HG02840 (cell line): ENCODE data around the gene RSL1D1.
"Not testable (repeated sequence)": the region's sequence is repeated elsewhere in the genome, so short reads cannot be mapped to it uniquely, and the experiment has no call there.

Source experiments
- ATAC-seq: cut with Tn5 transposase; IDR thresholded peaks from one replicate; pipeline ENCODE4 v1.9.1; 2021; ENCODE audit warnings: mild to moderate bottlenecking, moderate library complexity, moderate number of reproducible peaks; ENCODE audit not compliant: unreplicated experiment, low FRiP score

The RSL1D1 gene

GRCh38 chr16:11799509-11800381 lies 51.6 kb downstream of the RSL1D1 start:
- no peak for ATAC-seq

DNA sequence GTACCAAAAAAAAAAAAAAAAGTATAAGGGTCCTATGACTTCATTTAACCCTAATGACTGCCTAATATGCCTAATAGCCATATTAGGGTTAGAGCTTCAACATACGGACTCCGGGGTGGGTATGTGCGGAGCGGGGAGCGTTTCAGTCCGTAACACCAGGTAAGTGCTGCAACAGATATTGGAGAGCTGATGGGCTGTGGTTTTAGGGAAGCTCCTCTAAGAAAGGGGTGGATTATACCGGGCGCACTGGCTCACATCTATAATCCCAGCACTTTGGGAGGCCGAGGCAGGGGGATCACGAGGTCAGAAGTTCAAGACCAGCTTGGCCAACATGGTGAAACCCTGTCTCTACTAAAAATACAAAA lies 52.3 kb downstream of the RSL1D1 start:
- no peak for ATAC-seq

DNA sequence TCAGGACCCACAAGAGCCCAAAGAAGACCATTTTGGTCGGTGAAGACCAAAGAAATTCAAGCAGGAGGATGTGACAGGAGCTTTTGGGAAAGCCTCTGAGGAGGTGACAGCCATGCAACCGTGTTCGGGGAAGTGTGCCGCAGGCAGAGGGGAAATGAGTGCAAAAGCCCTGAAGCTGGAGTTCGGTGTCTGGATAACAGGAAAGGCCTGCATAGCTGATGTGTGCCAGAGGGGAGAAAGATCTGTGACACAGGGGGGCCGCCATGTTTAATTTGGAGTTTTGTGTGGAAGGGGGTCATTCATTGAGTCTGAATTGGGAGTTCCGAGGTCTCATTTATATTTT lies 53.4 kb downstream of the RSL1D1 start:
- ATAC-seq: no peak

DNA sequence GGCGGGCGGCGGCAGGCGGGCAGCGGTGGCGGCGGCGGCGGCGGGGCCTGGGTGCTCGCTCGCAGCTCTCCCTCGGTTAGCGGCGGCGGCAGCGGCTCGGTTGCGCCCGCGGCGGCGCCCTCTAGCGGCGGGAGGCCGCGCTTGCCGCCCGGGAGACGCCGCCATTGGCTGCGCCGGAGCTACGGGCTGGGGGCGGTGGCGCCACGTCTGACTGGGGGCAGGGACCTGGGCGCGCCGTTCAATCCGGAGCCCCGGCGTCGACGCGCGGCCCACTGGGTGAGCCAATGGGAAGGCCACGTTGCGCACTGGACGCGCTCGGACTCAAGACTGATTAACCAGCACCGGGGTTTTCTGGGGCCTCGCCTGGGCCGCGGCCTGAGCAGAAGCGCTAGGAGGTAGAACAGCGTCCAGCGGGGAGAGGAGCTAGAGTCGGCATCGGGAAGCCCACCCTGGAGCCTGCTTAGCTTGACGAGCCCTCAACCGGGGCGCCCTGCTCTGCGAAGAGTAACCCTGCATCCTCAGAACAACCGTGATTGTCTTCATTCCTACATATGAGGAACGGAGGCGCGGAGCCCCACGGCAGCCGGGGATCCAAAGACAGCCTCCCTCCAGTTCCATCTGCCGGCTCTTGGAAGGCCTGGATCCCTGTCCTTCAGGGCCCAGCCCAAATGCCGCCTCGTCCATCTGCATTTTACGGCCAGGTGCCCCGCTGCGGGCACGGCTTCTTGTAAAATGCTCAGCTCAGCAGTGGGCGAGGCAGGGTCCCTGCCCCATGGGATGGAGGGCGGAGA lies 54.0 kb downstream of the RSL1D1 start, which contains the start of gene ZC3H7A:
Gene ZC3H7A (minus strand): TSS at position 93 of the 791 bp plus-strand sequence. CDS start 14,904 bp downstream, outside the sequence.
- ATAC-seq: peak; percentile 89

DNA sequence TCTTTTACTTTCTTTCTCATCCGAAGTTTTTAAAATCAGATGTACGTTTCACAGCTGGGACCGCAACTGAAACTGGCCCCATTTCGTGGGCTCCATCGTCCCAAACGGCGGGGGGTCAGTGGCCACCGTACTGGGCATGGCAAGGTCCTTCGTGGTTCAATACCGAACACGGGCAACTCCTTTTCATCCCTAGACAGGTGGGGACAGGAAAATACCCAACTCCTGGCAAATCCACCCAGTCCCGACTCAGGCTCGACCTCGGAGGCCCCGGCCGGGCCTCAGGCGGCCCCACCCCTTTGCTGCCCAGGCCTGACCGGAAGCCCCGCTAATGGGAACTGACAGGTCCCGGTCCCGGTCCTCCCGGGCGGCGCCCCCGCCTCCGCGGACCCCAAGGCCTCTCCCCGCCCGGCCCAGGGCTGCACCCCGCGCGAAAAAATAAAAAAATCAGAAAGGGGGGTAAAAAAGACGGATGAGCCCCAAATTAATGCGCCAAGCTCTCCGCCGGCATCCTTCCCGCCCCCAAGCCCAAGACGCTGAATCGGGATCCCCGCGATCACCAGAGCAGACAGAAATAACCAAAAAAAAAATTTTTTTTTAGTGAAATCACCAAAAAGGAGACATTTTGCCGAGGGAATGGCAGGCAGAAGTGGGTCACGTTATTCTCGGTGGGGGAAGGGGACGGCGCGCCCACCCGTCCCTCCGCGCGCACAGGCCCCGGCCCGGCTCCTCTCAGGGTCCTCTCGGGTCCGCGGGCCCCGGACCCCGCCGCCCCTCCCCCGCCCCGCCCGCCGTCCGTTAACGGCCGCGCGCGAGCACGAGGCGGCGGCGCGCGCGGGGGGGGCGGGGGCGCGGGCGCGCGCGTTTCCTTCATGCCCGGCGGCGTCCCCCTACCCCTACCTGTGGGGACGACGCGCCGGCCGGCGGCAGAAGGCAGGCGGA lies 54.8 kb downstream of the RSL1D1 start:
- ATAC-seq: peak; percentile 23

DNA sequence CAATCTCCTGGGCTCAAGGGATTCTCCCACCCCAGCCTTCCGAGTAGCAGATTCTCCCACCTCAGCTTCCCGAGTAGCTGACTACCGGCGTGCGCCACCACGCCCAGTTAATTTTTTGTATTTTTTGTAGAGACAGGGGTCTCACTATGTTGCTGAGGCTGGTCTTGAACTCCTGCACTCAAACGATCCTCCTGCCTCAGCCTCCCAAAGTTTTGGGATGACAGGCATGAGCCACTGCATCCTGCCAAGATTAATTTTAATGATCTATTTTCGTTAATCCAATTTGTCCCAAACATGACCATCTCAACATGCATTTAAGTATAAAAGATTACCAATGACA lies 55.5 kb downstream of the RSL1D1 start:
- no peak for ATAC-seq

- ATAC-seq: no peak
These were observed 56.1 kb downstream of the RSL1D1 start for GRCh38 chr16:11794996-11795886.

DNA sequence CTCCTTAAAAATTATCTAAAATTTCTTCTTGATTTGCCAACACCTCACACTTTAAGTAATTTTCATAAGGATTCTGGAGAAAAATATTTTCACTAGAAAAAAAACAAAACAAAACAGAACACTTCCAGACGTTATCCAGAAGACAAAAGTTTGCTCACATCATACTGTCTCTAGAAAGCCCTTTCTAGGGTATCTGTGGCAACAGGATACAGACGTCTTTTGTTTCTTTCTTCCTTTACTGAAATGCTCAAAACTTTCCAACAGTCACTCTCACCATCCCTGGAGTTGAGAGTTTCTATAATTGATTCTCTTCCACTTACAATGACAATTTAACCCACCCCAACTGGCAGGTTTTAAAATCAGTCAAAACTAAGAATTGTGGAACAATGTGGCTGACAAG lies 56.9 kb downstream of the RSL1D1 start:
- no peak for ATAC-seq

DNA sequence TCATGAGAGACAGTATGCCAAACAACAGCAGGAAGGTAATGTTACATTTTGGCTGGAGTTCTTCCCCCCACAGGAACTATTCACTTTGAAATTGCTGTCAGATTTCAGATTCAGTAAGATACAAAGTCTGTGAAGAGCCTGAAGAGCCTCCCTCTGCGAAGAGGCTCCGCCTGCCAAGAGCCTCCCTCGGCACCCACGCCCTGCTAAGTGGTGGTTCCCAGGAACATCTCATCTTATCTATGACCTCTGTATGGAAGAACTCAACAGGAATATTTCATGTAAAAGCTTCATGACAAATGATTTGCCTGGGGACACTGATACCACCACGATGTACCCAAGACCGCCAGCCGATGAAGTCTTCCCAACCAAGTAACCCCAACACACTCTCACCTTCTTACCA lies 57.5 kb downstream of the RSL1D1 start:
- no peak for ATAC-seq

- ATAC-seq: no peak
These were observed 58.7 kb downstream of the RSL1D1 start for GRCh38 chr16:11792410-11793241.

GRCh38 chr16:11791144-11791828 lies 60.1 kb downstream of the RSL1D1 start:
- no peak for ATAC-seq

DNA sequence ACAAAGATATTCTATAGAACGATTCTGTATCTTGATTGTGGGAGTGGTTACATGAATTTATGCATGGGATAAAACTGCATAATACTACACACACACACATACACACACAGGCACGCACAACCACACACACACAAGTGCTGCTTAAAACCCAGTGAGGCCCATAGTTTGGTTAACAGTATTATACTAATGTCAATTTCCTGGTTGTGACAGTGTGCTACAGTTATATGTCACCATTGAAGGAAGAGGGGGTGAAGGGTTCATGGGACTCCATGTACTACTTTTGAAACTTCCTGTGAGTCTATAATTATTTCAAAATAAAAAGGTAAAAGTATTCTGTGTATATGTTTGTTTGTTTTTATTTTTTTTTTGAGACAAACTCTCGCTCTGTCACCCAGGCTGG lies 62.4 kb downstream of the RSL1D1 start:
- no peak for ATAC-seq

DNA sequence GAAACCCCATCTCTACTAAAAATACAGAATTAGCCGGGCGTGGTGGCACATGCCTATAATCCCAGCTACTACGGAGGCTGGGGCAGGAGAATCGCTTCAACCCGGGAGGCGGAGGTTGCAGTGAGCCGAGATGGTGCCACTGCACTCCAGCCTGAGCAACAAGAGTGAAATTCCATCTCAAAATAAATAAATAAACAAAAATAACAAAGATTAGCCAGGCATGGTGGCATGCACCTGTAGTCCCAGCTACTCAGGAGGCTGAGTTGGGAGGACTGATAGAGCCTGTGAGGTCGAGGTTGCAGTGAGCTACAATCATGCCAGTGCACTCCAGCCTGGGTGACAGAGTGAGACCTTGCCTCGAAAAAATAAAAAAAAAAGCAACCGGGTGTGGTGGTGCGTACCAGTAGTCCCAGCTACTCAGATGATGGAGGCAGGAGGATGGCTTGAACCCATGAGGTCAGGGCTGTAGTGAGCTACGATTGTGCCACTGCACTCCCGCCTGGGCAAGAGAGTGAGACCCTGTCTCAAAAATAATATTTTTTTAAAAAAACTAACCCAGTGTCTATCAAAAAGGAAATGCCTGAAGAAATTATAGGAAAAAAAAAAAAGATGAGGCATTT lies 66.3 kb downstream of the RSL1D1 start:
- not testable (repeated sequence) for ATAC-seq

GRCh38 chr16:11784381-11784780 lies 67.0 kb downstream of the RSL1D1 start:
- not testable (repeated sequence) for ATAC-seq

- ATAC-seq: no peak
These were observed 67.3 kb downstream of the RSL1D1 start for GRCh38 chr16:11784038-11784369.
